GM18507 (cell line): ENCODE measurements around the gene HSPB9.

Source experiments
- DNase-seq: peaks from one replicate; pipeline ENCODE4 v3.0.0; 2011; ENCODE audit warnings: low read depth; ENCODE audit not compliant: insufficient read length; ENCODE audit errors: extremely low spot score
- FAIRE-seq: peaks from 2 replicates; lab custom pipeline; 2011; peaks lifted over from hg19 to GRCh38; lab: Jason Lieb, UNC

The HSPB9 gene

GRCh38 chr17:42169351-42169750 is 46.7 kb downstream of the HSPB9 start:
- FAIRE-seq (no peak), DNase-seq (no peak)

GRCh38 chr17:42171831-42172230 is 49.2 kb downstream of the HSPB9 start:
- no peak for DNase-seq
- FAIRE-seq, result no peak
